ENCODE data around the gene GPR162. TPM values are rescaled to one million over a fixed set of nuclear protein-coding genes. Genes with fewer than 3 reads are reported as not detected.

GPR162 gene, protein sequence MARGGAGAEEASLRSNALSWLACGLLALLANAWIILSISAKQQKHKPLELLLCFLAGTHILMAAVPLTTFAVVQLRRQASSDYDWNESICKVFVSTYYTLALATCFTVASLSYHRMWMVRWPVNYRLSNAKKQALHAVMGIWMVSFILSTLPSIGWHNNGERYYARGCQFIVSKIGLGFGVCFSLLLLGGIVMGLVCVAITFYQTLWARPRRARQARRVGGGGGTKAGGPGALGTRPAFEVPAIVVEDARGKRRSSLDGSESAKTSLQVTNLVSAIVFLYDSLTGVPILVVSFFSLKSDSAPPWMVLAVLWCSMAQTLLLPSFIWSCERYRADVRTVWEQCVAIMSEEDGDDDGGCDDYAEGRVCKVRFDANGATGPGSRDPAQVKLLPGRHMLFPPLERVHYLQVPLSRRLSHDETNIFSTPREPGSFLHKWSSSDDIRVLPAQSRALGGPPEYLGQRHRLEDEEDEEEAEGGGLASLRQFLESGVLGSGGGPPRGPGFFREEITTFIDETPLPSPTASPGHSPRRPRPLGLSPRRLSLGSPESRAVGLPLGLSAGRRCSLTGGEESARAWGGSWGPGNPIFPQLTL
- total RNA-seq: 5.7 and 9.4 TPM in 2 replicates

GRCh38 chr12:6821591-6822425 lies at the start of gene GPR162:
Gene GPR162 (plus strand): TSS chr12:6821821. CDS start chr12:6823899, 2,078 bp downstream.

DNA sequence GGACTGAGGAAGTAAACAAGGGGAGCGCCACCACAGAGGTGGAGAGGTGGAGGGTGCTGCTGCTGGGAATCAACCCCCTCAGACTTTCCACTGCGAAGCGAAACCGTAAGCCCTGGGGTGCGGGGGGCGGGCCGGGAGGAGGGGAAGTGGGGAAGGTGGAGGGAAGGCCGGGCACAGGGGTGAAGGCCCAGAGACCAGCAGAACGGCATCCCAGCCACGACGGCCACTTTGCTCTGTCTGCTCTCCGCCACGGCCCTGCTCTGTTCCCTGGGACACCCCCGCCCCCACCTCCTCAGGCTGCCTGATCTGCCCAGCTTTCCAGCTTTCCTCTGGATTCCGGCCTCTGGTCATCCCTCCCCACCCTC lies 49.3 kb upstream of the GPR162 start, which contains the start of gene LAG3:
Gene LAG3 (plus strand): TSS at position 190 of the 365 bp plus-strand sequence. CDS start 333 bp downstream, outside the sequence.

DNA sequence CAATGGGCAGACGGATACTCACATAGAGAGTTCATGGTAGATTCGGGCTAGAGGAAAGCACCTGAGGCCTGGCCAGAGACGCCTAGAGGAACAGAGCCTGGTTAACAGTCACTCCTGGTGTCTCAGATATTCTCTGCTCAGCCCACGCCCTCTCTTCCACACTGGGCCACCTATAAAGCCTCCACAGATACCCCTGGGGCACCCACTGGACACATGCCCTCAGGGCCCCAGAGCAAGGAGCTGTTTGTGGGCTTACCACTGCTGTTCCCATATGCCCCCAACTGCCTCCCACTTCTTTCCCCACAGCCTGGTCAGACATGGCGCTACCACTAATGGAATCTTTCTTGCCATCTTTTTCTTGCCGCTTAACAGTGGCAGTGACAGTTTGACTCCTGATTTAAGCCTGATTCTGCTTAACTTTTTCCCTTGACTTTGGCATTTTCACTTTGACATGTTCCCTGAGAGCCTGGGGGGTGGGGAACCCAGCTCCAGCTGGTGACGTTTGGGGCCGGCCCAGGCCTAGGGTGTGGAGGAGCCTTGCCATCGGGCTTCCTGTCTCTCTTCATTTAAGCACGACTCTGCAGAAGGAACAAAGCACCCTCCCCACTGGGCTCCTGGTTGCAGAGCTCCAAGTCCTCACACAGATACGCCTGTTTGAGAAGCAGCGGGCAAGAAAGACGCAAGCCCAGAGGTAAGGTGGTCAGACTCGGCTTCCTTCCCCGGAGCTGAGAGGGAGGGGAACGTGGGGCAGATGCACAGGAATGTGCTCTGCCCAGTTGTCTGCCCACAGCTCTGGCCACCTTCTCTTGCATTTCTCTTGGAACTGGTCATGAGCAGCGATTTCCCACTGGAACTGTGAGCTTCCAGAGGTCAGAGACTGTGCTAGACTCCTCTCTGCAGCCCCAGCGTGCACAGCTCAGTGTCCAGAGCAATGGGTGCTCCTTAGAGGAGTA lies 32.4 kb upstream of the GPR162 start, which contains the start of gene CD4:
Gene CD4 (plus strand): TSS at position 557 of the 953 bp plus-strand sequence. CDS start 10,611 bp downstream, outside the sequence.

DNA sequence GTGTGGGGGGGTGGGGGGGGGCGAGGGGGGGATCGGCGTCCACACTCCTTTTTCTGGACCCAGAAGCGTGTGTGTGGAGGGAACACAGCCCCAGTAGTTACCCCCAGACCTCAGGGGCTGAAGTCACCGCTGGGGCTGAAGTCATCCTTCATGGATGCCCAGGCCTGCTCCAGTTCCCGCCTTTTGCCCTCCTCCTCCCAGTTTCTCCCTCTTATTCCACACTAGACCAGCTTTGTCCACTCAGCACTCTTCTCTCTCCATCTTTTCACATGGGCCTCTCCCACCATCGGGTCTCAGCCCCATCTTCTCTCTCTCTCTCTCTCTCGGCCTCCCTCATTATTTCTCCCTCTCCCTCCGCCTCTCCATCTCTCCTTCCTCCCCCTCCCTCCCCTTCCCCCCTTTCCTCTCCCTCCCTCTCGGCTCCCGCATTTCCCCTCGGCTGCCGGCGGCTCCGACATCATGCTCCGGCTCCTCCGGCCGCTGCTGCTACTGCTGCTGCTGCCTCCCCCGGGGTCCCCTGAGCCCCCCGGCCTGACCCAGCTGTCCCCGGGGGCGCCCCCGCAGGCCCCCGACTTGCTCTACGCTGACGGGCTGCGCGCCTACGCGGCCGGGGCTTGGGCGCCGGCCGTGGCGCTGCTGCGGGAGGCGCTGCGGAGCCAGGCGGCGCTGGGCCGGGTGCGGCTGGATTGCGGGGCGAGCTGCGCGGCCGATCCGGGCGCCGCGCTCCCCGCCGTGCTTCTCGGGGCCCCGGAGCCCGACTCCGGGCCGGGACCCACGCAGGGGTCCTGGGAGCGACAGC lies 6.6 kb downstream of the GPR162 start, which contains the start of gene P3H3:
Gene P3H3 (plus strand): TSS at position 426 of the 799 bp plus-strand sequence. CDS start 34 bp downstream, at position 460.

DNA sequence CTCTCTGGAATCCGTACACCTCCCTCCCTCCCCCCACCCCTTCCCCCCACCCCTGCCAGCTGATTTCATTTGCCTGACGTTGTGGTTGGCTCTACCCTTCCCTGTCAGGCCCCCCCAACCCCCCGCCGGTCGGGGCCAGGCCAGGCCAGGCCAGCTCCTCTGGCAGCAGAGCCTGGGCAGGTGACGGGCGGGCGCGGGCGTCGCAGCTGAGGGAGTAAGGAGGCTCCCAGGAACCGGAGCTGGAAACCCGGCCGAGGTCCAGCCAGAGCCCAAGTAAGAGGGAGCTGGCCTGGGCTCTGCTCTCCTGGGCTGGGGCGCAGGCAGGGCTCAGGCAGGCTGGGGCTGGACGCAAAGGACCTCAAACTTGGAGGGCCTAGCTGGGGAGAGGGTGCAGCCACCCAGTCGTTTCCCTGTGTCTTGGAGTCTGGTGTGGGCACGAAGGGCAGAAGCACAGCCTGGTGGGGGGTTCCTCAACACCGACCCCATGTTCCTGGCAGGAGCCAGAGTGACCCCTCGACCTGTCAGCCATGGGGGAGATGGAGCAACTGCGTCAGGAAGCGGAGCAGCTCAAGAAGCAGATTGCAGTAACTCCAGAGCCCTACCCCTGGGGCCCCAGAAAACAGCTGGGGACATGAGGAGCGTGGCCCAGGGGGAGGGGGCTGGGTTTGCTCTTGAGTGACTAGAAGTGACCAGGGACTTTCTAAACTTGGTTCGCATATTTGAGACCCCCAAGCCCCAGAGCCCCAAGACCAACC lies 19.3 kb downstream of the GPR162 start, which contains the start of gene GNB3:
Gene GNB3 (plus strand): TSS at position 165 of the 755 bp plus-strand sequence. CDS start 363 bp downstream, at position 528.

DNA sequence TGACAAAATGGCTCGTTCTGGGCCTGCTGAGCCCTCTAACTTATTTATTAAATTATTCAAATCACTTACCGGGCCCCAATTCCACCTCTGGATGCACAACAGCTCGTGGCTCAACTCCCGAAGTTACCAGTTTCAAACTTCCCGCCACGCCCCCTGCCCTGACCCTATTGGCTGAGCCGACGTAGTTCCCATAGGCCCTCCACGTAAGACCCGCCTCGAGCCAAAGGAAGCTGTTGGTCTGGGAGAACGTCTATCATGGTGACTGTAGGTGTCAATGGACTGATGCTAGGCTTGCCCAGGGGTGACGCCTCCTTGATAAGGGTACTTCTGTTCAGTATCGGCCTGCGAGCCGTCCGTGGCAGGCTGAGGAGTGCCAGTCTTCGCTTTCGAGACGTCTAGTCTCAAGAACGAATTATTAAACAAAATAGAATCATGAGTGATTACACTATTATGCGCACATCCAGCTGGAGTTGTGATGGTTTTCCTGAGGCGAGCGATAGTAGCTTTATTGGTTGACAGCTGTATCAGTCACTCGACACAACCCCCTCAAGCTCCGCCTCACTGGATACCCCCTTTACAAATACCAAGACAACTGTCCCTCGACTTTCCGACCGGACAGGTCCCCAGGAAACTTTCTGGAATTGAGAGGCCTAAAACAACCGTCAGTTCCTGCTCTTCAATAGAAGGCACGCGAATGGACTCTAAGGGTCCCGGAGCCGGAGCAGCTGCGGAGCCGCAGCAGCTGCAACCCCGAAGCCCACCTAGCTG lies 29.7 kb downstream of the GPR162 start, which contains the start of gene CDCA3:
Gene CDCA3 (minus strand): TSS at position 134 of the 768 bp plus-strand sequence. CDS start 334 bp downstream, outside the sequence.

GRCh38 chr12:6851921-6852650 lies 30.5 kb downstream of the GPR162 start, which contains the start of gene USP5:
Gene USP5 (plus strand): TSS chr12:6852150. CDS start chr12:6852180, 30 bp downstream.

DNA sequence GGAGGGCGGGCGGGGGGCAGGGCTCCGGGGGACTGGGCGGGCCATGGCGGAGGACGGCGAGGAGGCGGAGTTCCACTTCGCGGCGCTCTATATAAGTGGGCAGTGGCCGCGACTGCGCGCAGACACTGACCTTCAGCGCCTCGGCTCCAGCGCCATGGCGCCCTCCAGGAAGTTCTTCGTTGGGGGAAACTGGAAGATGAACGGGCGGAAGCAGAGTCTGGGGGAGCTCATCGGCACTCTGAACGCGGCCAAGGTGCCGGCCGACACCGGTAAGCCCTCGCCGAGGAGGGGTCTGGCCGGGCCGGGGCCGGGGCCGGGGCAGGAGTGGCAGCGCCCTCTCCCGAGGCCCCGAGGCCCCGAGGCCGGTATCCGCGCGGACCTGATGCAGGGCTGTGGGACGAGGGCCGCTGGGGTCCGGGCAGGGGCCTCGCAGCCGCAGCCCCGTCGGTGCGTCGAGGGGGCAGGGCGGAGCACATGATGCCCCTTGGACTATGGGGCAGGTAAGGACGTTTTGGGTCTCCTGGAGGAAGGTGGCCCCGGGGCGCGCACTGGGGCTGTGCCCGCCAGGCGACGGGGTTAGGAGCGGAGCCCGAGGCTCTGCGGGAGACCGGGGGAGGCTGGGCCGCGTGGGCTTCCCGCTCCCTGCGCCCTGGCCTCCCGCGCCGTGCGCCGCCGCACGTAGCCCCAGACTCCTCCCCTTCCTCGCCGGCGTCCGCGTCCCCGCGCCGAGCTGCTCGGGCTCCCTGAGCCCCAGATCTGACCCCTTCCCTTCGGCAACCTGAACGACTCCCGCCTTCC lies 46.0 kb downstream of the GPR162 start, which contains the start of gene TPI1:
Gene TPI1 (plus strand): TSS at position 119 of the 798 bp plus-strand sequence. CDS start 36 bp downstream, at position 155.

DNA sequence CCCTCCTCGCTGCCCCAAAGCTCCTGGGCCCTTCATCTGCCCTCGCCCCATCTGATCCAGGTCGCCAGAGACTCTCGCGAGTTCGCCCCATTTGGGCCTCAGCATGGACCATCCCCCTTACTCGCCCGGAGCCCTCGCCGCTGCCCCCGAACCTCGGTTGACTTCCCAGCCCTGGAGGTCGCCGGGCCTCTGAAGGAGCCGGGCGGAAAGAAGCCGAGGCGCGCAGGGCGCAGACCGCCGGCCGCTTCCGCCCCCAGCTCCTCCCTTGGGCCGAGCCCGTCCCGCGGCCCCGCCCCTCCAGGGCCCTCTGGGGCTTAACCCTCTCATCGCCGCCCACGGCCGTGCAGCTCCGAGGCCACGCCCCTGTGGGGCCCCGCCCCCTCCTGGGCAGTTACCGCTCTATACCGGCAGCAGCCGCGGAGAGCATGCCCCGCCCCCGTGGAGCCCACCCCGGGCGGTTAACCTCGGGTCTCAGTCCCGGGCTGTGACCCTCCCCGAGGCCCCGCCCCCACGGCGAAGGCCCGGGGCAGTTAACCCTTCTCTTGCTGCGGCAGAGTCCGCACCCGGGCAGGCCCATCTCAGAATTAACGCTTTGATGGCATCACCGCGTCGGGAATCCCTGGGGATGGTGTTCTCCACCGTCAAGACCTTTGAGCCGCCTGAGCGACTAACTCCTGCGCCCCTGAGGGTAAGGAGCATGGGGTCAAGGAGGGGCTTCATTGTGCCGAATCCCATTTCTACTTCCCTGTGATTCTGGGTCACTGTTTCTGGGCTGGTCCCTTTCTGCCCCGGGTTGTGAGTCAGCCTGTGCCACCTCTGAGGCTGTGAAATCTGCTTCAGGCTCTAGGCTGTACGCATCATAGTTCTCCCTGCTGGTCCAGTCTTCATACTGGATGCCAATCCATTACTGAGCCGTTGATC lies 51.7 kb downstream of the GPR162 start, which contains the start of gene SPSB2:
Gene SPSB2 (minus strand): TSS at position 210 of the 921 bp plus-strand sequence. CDS start 402 bp downstream, outside the sequence.

Other genes starting within 250 kb of the GPR162 start
- gene CHD4, start 214.4 kb upstream of the GPR162 start, total RNA-seq: 222 and 230 TPM in 2 replicates
- gene LPAR5, start 185.9 kb upstream of the GPR162 start, total RNA-seq: 0.13 TPM in 1 of 2 replicates, not detected in the other
- gene ACRBP, start 174.4 kb upstream of the GPR162 start, total RNA-seq: 0.50 and 0.53 TPM in 2 replicates
- 30.1 and 35.0 TPM in 2 replicates for gene ING4, start 158.7 kb upstream of the GPR162 start, total RNA-seq
- 27.0 and 28.2 TPM in 2 replicates for gene ZNF384, start 132.4 kb upstream of the GPR162 start, total RNA-seq
- gene PIANP, start 121.0 kb upstream of the GPR162 start, total RNA-seq: 0.13 TPM in 1 of 2 replicates, not detected in the other
- 34.7 and 40.3 TPM in 2 replicates for gene COPS7A, start 97.8 kb upstream of the GPR162 start, total RNA-seq
- 89.4 and 97.4 TPM in 2 replicates for gene MLF2, start 68.7 kb upstream of the GPR162 start, total RNA-seq
- gene PTMS, start 55.5 kb upstream of the GPR162 start, total RNA-seq: 98.0 and 103 TPM in 2 replicates
- 0.13 and 0.14 TPM in 2 replicates for gene LAG3, start 49.3 kb upstream of the GPR162 start, total RNA-seq
- gene CD4, start 32.3 kb upstream of the GPR162 start, total RNA-seq: not detected in 2 replicates
- 56.1 and 68.3 TPM in 2 replicates for gene P3H3, start 6.6 kb downstream of the GPR162 start, total RNA-seq
- 3.1 and 3.8 TPM in 2 replicates for gene GNB3, start 19.1 kb downstream of the GPR162 start, total RNA-seq
- 25.7 and 39.8 TPM in 2 replicates for gene CDCA3, start 29.5 kb downstream of the GPR162 start, total RNA-seq
- gene USP5, start 30.3 kb downstream of the GPR162 start, total RNA-seq: 83.1 and 87.7 TPM in 2 replicates
- gene TPI1, start 45.7 kb downstream of the GPR162 start, total RNA-seq: 806 and 826 TPM in 2 replicates
- gene SPSB2, start 51.5 kb downstream of the GPR162 start, total RNA-seq: 1.2 and 3.3 TPM in 2 replicates
- gene LRRC23, start 83.0 kb downstream of the GPR162 start, total RNA-seq: 2.1 and 5.3 TPM in 2 replicates
- 12.2 TPM in 2 replicates for gene ENO2, start 92.8 kb downstream of the GPR162 start, total RNA-seq
- 17.6 and 23.0 TPM in 2 replicates for gene ATN1, start 106.1 kb downstream of the GPR162 start, total RNA-seq
- gene RNU7-1, start 122.0 kb downstream of the GPR162 start, total RNA-seq: not detected in 2 replicates
- 64.9 and 76.2 TPM in 2 replicates for gene C12orf57, start 122.2 kb downstream of the GPR162 start, total RNA-seq
- gene PTPN6, start 129.5 kb downstream of the GPR162 start, total RNA-seq: 0.36 TPM in 1 of 2 replicates, not detected in the other
- gene PHB2, start 148.8 kb downstream of the GPR162 start, total RNA-seq: 193 and 222 TPM in 2 replicates
- gene EMG1, start 149.1 kb downstream of the GPR162 start, total RNA-seq: 48.4 and 49.6 TPM in 2 replicates
- gene LPCAT3, start 196.7 kb downstream of the GPR162 start, total RNA-seq: 9.4 and 14.7 TPM in 2 replicates
- 0.57 and 1.2 TPM in 2 replicates for gene C1S, start 238.9 kb downstream of the GPR162 start, total RNA-seq

All from thoracic aorta endothelial cell (primary cell).